Epithelial cell of esophagus (primary cell): ENCODE measurements around the gene ARHGEF28.

Experiments
- DNase-seq: peaks from one replicate; pipeline ENCODE4 v3.0.0; 2010; ENCODE audit warnings: low read depth
- H3K4me3 ChIP-seq: 2 replicates; pipeline ENCODE4 v1.5.1; 2011; ENCODE audit warnings: mild to moderate bottlenecking, low read length, control low read depth
- CTCF ChIP-seq: IDR thresholded peaks from 2 replicates; pipeline ENCODE4 v1.5.1; 2011; ENCODE audit warnings: low read depth, mild to moderate bottlenecking, low read length, control low read depth, inconsistent platforms; ENCODE audit not compliant: insufficient read depth; ENCODE audit errors: missing control alignments

Gene ARHGEF28

DNA sequence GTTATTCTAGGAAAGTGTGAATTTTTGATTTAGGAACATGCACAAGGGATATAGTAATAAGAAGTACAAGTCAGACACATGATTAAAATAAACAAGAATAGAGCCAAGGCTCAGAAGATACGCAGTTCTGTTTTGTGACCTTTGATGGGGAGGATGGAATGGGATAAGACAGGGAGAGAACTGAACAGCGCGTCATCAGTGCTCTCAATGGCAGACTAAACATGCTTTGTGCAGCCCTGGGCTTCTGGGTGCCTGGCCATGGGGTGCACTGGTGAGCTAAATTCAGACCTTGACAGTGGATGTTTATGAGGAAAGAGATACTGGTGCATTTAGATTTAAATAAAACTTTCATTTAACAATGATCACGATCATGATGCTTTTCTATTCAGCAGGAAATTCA, 309.7 kb downstream of the ARHGEF28 start:
- TF ChIP-seq CTCF: no peak

DNA sequence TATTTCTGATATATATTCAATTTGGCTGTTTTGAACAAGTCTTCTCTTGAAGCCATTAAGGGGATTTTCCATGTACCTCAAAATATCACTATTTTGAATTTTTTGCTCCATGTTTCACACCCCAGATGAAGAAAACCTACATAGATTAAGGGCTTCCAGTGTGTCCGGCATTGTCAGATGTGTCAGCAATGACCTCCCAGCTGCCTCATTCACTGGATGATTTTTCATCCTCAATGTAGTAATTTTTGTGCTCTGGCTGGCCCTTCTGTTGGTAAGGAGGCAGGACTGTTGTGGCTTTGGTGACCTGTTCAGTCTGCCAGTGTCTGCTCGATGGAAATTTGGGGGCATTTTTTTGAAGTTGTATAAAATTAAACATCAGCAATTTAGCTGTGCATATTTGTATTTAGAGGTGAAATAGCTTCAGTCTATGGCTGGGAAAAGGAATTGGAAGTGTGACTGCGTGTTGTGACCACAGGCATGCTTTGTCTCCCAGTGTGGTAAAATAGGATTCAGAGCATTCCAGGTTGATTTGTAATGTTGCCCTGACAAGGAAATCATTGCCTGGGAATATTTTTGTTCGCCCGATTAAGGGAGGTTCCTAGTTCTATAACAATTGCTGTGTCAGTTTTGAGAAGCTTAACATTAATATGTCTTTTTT, 312.4 kb downstream of the ARHGEF28 start:
- no peak overlapping the region for H3K4me3 ChIP-seq
- TF ChIP-seq CTCF: no peak
- peak; percentile 96 for DNase-seq

More for the DNA sequence above, 309.7 kb downstream of the ARHGEF28 start:
- H3K4me3 ChIP-seq: no peak overlapping the region
- DNase-seq: no peak

DNA sequence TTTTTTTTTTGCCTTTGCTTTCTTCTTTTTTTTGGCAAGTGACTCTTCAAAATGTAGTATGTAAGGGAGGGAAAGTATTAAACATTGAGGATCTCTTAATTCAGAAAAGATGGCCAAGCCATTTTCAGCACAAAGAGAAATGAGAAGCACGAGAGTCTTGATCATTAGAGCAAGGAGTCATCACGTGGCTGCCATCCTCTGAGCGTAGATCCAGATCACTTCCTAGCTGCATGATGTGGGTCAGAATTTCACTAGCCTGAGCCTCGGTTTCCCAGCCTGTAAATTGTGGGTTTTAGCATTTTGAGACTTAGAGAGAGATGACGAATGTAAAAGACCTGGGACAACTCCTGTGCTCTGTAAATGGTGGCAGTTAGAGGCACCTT, 312.9 kb downstream of the ARHGEF28 start:
- no peak for DNase-seq
- H3K4me3 ChIP-seq: no peak overlapping the region
- no peak for TF ChIP-seq CTCF

DNA sequence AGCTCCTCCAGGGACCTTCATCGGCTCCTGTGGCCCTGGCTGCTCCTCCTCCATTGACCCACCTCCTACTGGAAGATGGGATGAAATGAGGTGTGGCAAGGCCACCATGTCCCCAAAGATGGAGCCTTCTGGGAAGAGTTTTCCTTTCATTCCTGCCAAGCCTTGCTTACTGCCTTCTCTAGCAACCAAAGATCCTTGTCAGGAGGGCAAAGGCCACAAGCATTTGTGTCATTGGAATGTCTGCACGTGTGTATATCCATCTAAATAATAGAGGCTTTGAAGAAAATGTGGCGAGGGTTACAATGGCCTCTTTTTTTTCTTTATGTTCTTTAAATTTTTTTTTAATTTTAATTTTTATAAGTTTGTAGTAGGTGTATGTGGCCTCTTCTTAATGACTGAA, 313.6 kb downstream of the ARHGEF28 start:
- no peak for TF ChIP-seq CTCF
- DNase-seq: no peak
- H3K4me3 ChIP-seq: no peak overlapping the region

DNA sequence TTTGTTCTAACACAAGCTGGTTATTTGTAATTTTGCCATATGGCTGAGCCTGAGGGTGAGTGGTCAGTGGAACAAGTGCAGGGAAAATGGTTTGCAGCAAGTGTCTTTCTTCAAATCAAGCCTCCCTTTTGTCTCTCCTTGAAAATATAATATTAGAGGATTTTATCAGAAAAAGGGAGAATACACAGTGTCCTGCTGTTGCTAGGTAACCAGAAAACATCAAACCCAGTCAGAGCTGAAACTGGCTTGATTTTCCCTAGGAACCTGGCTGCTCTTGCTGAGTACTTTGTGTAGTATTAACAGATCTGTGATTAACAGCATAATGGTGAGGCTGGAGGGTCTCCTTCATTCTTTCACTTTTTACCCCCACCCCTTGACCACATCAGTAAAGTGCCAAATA, 314.0 kb downstream of the ARHGEF28 start:
- no peak for DNase-seq
- no peak for TF ChIP-seq CTCF
- no peak overlapping the region for H3K4me3 ChIP-seq

DNA sequence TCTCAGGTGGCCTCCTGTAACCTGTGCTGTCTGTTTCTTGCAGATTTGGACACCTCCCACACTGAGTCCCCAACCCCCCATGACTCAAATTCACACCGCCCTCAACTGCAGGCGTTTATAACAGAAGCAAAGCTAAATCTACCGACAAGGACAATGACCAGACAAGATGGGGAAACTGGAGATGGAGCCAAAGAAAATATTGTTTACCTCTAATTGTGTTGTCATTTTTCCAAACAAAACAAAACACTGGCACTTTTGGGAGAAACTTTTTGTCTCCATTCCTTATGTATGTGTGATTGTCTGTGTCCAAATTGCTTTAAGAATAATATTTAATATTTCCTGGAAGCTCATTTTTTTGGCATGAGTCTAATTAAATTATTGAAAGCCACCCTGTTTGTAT, 314.8 kb downstream of the ARHGEF28 start:
- TF ChIP-seq CTCF: no peak
- H3K4me3 ChIP-seq: no peak overlapping the region
- no peak for DNase-seq

DNA sequence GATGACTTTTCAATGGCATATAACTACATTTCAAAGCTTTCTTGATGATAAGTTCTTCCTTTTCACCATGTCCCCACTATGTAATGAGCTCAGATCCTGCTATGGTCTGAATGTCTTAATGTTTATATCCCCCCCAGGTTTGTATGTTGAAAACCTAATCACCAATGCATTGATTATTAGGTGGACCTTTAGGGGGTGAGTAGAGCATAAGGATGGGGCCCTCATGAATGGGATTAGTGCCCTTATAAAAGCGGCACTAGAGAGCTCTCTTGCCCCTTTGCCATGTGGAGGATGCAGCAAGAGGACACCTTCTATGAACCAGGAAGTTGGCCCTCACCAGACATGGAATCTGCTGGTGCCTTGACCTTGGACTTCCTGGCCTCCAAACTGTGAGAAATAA, 316.8 kb downstream of the ARHGEF28 start:
- H3K4me3 ChIP-seq: no peak overlapping the region
- no peak for DNase-seq
- no peak for TF ChIP-seq CTCF
